IMR-90 (cell line): ENCODE data around the gene FER. TPM values are rescaled to one million over a fixed set of nuclear protein-coding genes. Genes with fewer than 3 reads are reported as not detected.
A peak's percentile ranks its signal among the peaks of the same experiment; 100 is the strongest.

Experiments used
- ATAC-seq: fragments of 200-7000 bp; cut with Tn5 transposase; 2 replicates; pipeline ENCODE4 v1.9.1; 2020; ENCODE audit warnings: low read depth, mild to moderate bottlenecking, moderate library complexity
- BruUV-seq: library from RNA; stranded (reverse); fragments of 400-500 nt; replicated peaks from 2 replicates; lab custom pipeline; 2021; lab: Mats Ljungman, UMichigan
- CTCF ChIA-PET: fragments of 300-600 bp; formaldehyde crosslinking; extraction: SDS; loops from one replicate; lab custom pipeline; 2021; ENCODE audit warnings: antibody characterized with exemption; lab: Yijun Ruan, JAX
- POLR2A ChIA-PET: fragments of 300-600 bp; sonication (Branson Sonifier 250); formaldehyde crosslinking; loops from one replicate; lab custom pipeline; 2022; ENCODE audit warnings: antibody characterized with exemption; ENCODE audit not compliant: unreplicated experiment; lab: Charles Lee
- DNase-seq: peaks from one replicate; pipeline ENCODE4 v3.0.0; 2013
- H2AFZ ChIP-seq: replicated peaks from 2 replicates; pipeline ENCODE3; 2013; ENCODE audit warnings: low read length, mild to moderate bottlenecking; ENCODE audit not compliant: poor library complexity
- H2AK5ac ChIP-seq: 2 replicates; pipeline ENCODE4 v1.6.1; 2013; ENCODE audit warnings: low read depth, low read length, inconsistent platforms
- H2AK9ac ChIP-seq: replicated peaks from 2 replicates; pipeline ENCODE3; 2013; ENCODE audit warnings: mild to moderate bottlenecking, low read depth, low read length, moderate library complexity; ENCODE audit not compliant: poor library complexity
- H2BK120ac ChIP-seq: 2 replicates; pipeline ENCODE4 v1.6.1; 2013; ENCODE audit warnings: low read depth, low read length, inconsistent platforms
- H2BK15ac ChIP-seq: 3 replicates; pipeline ENCODE4 v1.6.1; 2013; ENCODE audit warnings: low read depth, low read length, inconsistent platforms
- H2BK20ac ChIP-seq: 2 replicates; pipeline ENCODE4 v1.6.1; 2013; ENCODE audit warnings: low read depth, mild to moderate bottlenecking, inconsistent platforms, low read length, moderate library complexity
- H2BK5ac ChIP-seq: 2 replicates; pipeline ENCODE4 v1.6.1; 2013; ENCODE audit warnings: mild to moderate bottlenecking, low read depth, low read length, inconsistent platforms; ENCODE audit not compliant: poor library complexity, severe bottlenecking
- H3K14ac ChIP-seq: replicated peaks from 2 replicates; pipeline ENCODE4 v1.6.1; 2013; ENCODE audit warnings: low read depth, low read length, inconsistent platforms
- H3K18ac ChIP-seq: 2 replicates; pipeline ENCODE4 v1.6.1; 2013; ENCODE audit warnings: low read depth, low read length, control low read depth
- H3K23ac ChIP-seq: 2 replicates; pipeline ENCODE4 v1.6.1; 2013; ENCODE audit warnings: low read depth, low read length, inconsistent platforms
- H3K27ac ChIP-seq: 2 replicates; pipeline ENCODE4 v1.5.1; 2013; ENCODE audit warnings: mild to moderate bottlenecking, control low read depth, low read length; ENCODE audit not compliant: insufficient read depth
- H3K27me3 ChIP-seq: 2 replicates; pipeline ENCODE4 v1.6.1; 2013; ENCODE audit warnings: low read length; ENCODE audit not compliant: control insufficient read depth, insufficient read depth
- H3K36me3 ChIP-seq: 2 replicates; pipeline ENCODE4 v1.6.1; 2013; ENCODE audit warnings: low read length, mixed read lengths; ENCODE audit not compliant: control insufficient read depth, insufficient read depth
- H3K4ac ChIP-seq: 2 replicates; pipeline ENCODE4 v1.6.1; 2013; ENCODE audit warnings: low read depth, low read length, inconsistent platforms
- H3K4me1 ChIP-seq: 2 replicates; pipeline ENCODE4 v1.6.1; 2013; ENCODE audit warnings: low read length, mixed read lengths; ENCODE audit not compliant: control insufficient read depth, insufficient read depth
- H3K4me2 ChIP-seq: 2 replicates; pipeline ENCODE4 v1.6.1; 2013; ENCODE audit warnings: low read depth, mild to moderate bottlenecking, control low read depth, low read length, moderate library complexity
- H3K4me3 ChIP-seq: 2 replicates; pipeline ENCODE4 v1.5.1; 2013; ENCODE audit warnings: low read depth, mild to moderate bottlenecking, control low read depth, low read length, moderate library complexity; ENCODE audit not compliant: insufficient read depth
- H3K56ac ChIP-seq: 2 replicates; pipeline ENCODE4 v1.6.1; 2013; ENCODE audit warnings: low read length, inconsistent platforms; ENCODE audit not compliant: insufficient read depth; ENCODE audit errors: extremely low read depth
- H3K79me1 ChIP-seq, 2 experiments: 2 replicates each; pipeline ENCODE4 v1.6.1; 2013; ENCODE audit warnings: low read length in 2 of 2, inconsistent platforms in 1 of 2, low read depth in 1 of 2
- H3K9ac ChIP-seq: 2 replicates; pipeline ENCODE4 v1.6.1; 2013; ENCODE audit warnings: low read depth, low read length, control low read depth
- H3K9me1 ChIP-seq: 2 replicates; pipeline ENCODE4 v1.6.1; 2013; ENCODE audit warnings: low read length, inconsistent platforms; ENCODE audit not compliant: insufficient read depth
- H3K9me3 ChIP-seq: 2 replicates; pipeline ENCODE4 v1.6.1; 2013; ENCODE audit warnings: low read length; ENCODE audit not compliant: control insufficient read depth, insufficient read depth
- H4K20me1 ChIP-seq: 2 replicates; pipeline ENCODE4 v1.6.1; 2013; ENCODE audit warnings: low read length, inconsistent platforms; ENCODE audit not compliant: insufficient read depth
- H4K5ac ChIP-seq: 2 replicates; pipeline ENCODE4 v1.6.1; 2013; ENCODE audit warnings: mild to moderate bottlenecking, low read depth, low read length, control low read depth
- H4K8ac ChIP-seq, 2 experiments: 2 replicates each; pipeline ENCODE4 v1.6.1; 2013; ENCODE audit warnings: low read depth in 2 of 2, low read length in 2 of 2, control low read depth in 1 of 2, inconsistent platforms in 1 of 2
- H4K91ac ChIP-seq: 2 replicates; pipeline ENCODE4 v1.6.1; 2013; ENCODE audit warnings: low read depth, low read length, inconsistent platforms; ENCODE audit not compliant: insufficient read depth
- BHLHE40 ChIP-seq: fragments of 150-350 bp; IDR thresholded peaks from 2 replicates; pipeline ENCODE4 v1.6.1; 2016; ENCODE audit warnings: mild to moderate bottlenecking, low read depth, low read length
- CEBPB ChIP-seq: IDR thresholded peaks from 2 replicates; pipeline ENCODE4 v1.6.1; 2012; ENCODE audit warnings: low read depth, low read length, improper control_type of control experiment
- CHD1 ChIP-seq: IDR thresholded peaks from 2 replicates; pipeline ENCODE4 v1.6.1; 2012; ENCODE audit warnings: low read depth, low read length, improper control_type of control experiment
- FOS ChIP-seq: fragments of 150-350 bp; IDR thresholded peaks from 2 replicates; pipeline ENCODE4 v1.6.1; 2016; ENCODE audit warnings: low read depth, low read length
- MAFK ChIP-seq: IDR thresholded peaks from 2 replicates; pipeline ENCODE4 v1.6.1; 2012; ENCODE audit warnings: low read depth, low read length, improper control_type of control experiment
- MAZ ChIP-seq: IDR thresholded peaks from 2 replicates; pipeline ENCODE4 v1.6.1; 2012; ENCODE audit warnings: low read depth, mild to moderate bottlenecking, low read length, improper control_type of control experiment, moderate library complexity, borderline replicate concordance
- MXI1 ChIP-seq: IDR thresholded peaks from 2 replicates; pipeline ENCODE4 v1.6.1; 2012; ENCODE audit warnings: low read depth, mild to moderate bottlenecking, low read length, moderate library complexity, borderline replicate concordance
- NFE2L2 ChIP-seq: fragments of 150-350 bp; IDR thresholded peaks from 2 replicates; pipeline ENCODE4 v1.6.1; 2016; ENCODE audit warnings: low read depth, mild to moderate bottlenecking, low read length
- POLR2A ChIP-seq: IDR thresholded peaks from 2 replicates; pipeline ENCODE4 v1.6.1; 2012; ENCODE audit warnings: mild to moderate bottlenecking, low read depth, low read length
- RAD21 ChIP-seq: IDR thresholded peaks from 2 replicates; pipeline ENCODE4 v1.6.1; 2012; ENCODE audit warnings: low read length, improper control_type of control experiment
- RCOR1 ChIP-seq: IDR thresholded peaks from 2 replicates; pipeline ENCODE4 v1.6.1; 2012; ENCODE audit warnings: mild to moderate bottlenecking, low read length, improper control_type of control experiment; ENCODE audit not compliant: insufficient replicate concordance
- RFX5 ChIP-seq: IDR thresholded peaks from 2 replicates; pipeline ENCODE4 v1.8.0; 2012; ENCODE audit warnings: low read depth, mild to moderate bottlenecking, low read length, moderate library complexity
- SMC3 ChIP-seq: fragments of 150-350 bp; IDR thresholded peaks from 2 replicates; pipeline ENCODE4 v1.6.1; 2016; ENCODE audit warnings: low read depth, mild to moderate bottlenecking, antibody characterized with exemption, low read length, moderate library complexity
- WGBS, 2 experiments: methylation state at CpG; one replicate each; pipeline versions ENCODE4 v1.1.5 to v1.1.7; 2013; ENCODE audit warnings: missing lambda C conversion rate in 2 of 2; ENCODE audit not compliant: insufficient read length in 1 of 2; ENCODE audit errors: extremely low coverage in 2 of 2; 5-methylcytosine and 5-hydroxymethylcytosine counted together
- dilution Hi-C: fragments of 300-500 bp; cut with HindIII; formaldehyde crosslinking; loops from one replicate; pipeline ENCODE4 v1.14.3; 2018; ENCODE audit warnings: low sequenced_read_pairs; ENCODE audit not compliant: unreplicated experiment
- in situ Hi-C: fragments of 300-500 bp; cut with MboI; formaldehyde crosslinking; loops from 3 replicates; pipeline ENCODE4 v1.14.3; 2019; ENCODE audit warnings: low sequenced_read_pairs, inconsistent platforms, mixed read lengths
- intact Hi-C: fragments of 100-400 bp; cut with micrococcal nuclease; formaldehyde crosslinking; loops from 2 replicates; pipeline ENCODE4 v1.10.0; 2022
- polyA plus RNA-seq, 3 experiments: library from polyadenylated mRNA; depleted of rRNA; stranded (reverse); fragments of >200 nt; gene quantifications; 2 replicates each; pipeline ENCODE4 v1.2.3, GENCODE V29; 2012; ENCODE audit warnings: low replicate concordance in 1 of 3
- total RNA-seq: library from RNA; depleted of rRNA; stranded (reverse); fragments of >200 nt; gene quantifications from 2 replicates; pipeline ENCODE4 v1.2.3, GENCODE V29; 2012
- TF ChIP-seq, protein P1 (sequence below): fragments of 150-350 bp; IDR thresholded peaks from 2 replicates; pipeline ENCODE4 v1.6.1; 2017; ENCODE audit warnings: mild to moderate bottlenecking, antibody characterized with exemption, low read length, low read depth
- TF ChIP-seq, protein P2 (sequence below): fragments of 150-350 bp; IDR thresholded peaks from 2 replicates; pipeline ENCODE4 v1.6.1; 2016; ENCODE audit warnings: low read depth, mild to moderate bottlenecking, low read length, moderate library complexity, borderline replicate concordance
- TF ChIP-seq, protein P3 (sequence below): conservative IDR thresholded peaks from 2 replicates; pipeline ENCODE4 v1.5.1; 2012; ENCODE audit warnings: mild to moderate bottlenecking, low read depth, low read length, improper control_type of control experiment

FER gene
- total and polyA plus RNA-seq, 2 of the 4 experiments (the other 2 are of a cell fraction): 3.5 to 32.4 TPM

- no peak overlapping the region for H3K27ac ChIP-seq
- H2BK15ac ChIP-seq: no peak overlapping the region
- H3K27me3 ChIP-seq: no peaks in the 10 kb centered on the region
- H3K23ac ChIP-seq: no peak overlapping the region
- WGBS, 2 experiments: no CpG with 5 or more reads among the region's 4 CpGs
- H3K9me1 ChIP-seq: no peaks in the 10 kb centered on the region
- H3K14ac ChIP-seq: no peak overlapping the region
- dilution Hi-C loops: no loop called here
- H3K9me3 ChIP-seq: no peaks in the 10 kb centered on the region
- DNase-seq: peak; percentile 40
- peak overlapping the region; percentile 76; the same call in 1 of the 2 replicates for H3K4me2 ChIP-seq
- ChIA-PET POLR2A (no interaction called here), CTCF (no interaction called here)
- no peak overlapping the region for H2BK5ac ChIP-seq
- H2AK5ac ChIP-seq: no peak overlapping the region
- H3K18ac ChIP-seq: no peak overlapping the region
- H3K79me1 ChIP-seq: peaks cover 2 to 4% of the 10 kb centered on the region in 2 experiments; a peak in 2 of 4 replicates
- H2BK120ac ChIP-seq: no peak overlapping the region
- no peaks in the 10 kb centered on the region for H3K4me1 ChIP-seq
- intact Hi-C loops: no loop called here
- H4K20me1 ChIP-seq: no peaks in the 10 kb centered on the region
- in situ Hi-C loops: no loop called here
- no peak overlapping the region for H2AK9ac ChIP-seq
- H3K9ac ChIP-seq: no peak overlapping the region
- no peak overlapping the region for H4K8ac ChIP-seq
- no peaks in the 10 kb centered on the region for H3K36me3 ChIP-seq
- H3K4me3 ChIP-seq: no peak overlapping the region
- H3K56ac ChIP-seq: no peak overlapping the region
- peak; percentile 40; the same call in 1 of the 2 replicates for ATAC-seq
- H4K5ac ChIP-seq: no peak overlapping the region
- no peak overlapping the region for H2AFZ ChIP-seq
- no TSS peak for BruUV-seq
- TF ChIP-seq SMC3 (no peak), RCOR1 (no peak), RAD21 (no peak), BHLHE40 (no peak), RFX5 (no peak), CHD1 (no peak), MAFK (no peak), POLR2A (no peak), MXI1 (no peak), MAZ (no peak), CEBPB (no peak), NFE2L2 (no peak), FOS (no peak)
- TF ChIP-seq, protein P1, sequence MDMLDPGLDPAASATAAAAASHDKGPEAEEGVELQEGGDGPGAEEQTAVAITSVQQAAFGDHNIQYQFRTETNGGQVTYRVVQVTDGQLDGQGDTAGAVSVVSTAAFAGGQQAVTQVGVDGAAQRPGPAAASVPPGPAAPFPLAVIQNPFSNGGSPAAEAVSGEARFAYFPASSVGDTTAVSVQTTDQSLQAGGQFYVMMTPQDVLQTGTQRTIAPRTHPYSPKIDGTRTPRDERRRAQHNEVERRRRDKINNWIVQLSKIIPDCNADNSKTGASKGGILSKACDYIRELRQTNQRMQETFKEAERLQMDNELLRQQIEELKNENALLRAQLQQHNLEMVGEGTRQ: no peak
- TF ChIP-seq, protein P2, sequence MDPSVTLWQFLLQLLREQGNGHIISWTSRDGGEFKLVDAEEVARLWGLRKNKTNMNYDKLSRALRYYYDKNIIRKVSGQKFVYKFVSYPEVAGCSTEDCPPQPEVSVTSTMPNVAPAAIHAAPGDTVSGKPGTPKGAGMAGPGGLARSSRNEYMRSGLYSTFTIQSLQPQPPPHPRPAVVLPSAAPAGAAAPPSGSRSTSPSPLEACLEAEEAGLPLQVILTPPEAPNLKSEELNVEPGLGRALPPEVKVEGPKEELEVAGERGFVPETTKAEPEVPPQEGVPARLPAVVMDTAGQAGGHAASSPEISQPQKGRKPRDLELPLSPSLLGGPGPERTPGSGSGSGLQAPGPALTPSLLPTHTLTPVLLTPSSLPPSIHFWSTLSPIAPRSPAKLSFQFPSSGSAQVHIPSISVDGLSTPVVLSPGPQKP: no peak
- TF ChIP-seq, protein P3, sequence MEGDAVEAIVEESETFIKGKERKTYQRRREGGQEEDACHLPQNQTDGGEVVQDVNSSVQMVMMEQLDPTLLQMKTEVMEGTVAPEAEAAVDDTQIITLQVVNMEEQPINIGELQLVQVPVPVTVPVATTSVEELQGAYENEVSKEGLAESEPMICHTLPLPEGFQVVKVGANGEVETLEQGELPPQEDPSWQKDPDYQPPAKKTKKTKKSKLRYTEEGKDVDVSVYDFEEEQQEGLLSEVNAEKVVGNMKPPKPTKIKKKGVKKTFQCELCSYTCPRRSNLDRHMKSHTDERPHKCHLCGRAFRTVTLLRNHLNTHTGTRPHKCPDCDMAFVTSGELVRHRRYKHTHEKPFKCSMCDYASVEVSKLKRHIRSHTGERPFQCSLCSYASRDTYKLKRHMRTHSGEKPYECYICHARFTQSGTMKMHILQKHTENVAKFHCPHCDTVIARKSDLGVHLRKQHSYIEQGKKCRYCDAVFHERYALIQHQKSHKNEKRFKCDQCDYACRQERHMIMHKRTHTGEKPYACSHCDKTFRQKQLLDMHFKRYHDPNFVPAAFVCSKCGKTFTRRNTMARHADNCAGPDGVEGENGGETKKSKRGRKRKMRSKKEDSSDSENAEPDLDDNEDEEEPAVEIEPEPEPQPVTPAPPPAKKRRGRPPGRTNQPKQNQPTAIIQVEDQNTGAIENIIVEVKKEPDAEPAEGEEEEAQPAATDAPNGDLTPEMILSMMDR: no peak
- H4K91ac ChIP-seq: no peak overlapping the region
- H3K4ac ChIP-seq: no peak overlapping the region
- no peak overlapping the region for H2BK20ac ChIP-seq
These were observed 287.7 kb downstream of the FER start for GRCh38 chr5:109035436-109035835.
